GM11168 (cell line): ENCODE results near the gene ETV3L.
"Not testable (repeated sequence)": the region's sequence is repeated elsewhere in the genome, so short reads cannot be mapped to it uniquely, and the experiment has no call there.

Experiments
- in situ Hi-C: fragments of 300-500 bp; cut with MboI; formaldehyde crosslinking; loops from one replicate; pipeline ENCODE4 v1.12.0; 2022; ENCODE audit warnings: low sequenced_read_pairs; ENCODE audit not compliant: unreplicated experiment

ETV3L gene

GRCh38 chr1:157085421-157085820 is 14.2 kb downstream of the ETV3L start:
- in situ Hi-C loops = no loop called here

- in situ Hi-C loops = no loop called here
Observed at GRCh38 chr1:157084720-157085119, 14.9 kb downstream of the ETV3L start.

DNA sequence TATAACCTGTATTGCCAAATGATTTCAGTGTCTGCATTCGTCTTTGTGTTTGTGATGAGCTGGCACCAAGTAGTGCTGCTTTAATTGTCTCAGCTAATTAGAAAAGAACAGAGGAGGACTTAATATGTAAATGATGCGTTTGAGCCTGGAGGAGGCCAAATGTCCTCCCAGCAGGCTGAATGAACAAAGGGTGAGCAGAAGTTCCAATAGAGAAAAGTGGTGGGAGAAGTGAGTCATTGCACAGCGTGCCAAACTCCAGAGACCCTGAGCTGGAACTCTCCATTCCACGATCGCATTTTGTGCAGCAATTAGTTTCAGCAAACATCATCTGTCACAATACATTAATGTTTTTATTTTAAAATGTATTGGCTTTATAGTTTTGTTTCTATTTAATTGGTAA is 17.9 kb downstream of the ETV3L start:
- in situ Hi-C loops = no loop called here

GRCh38 chr1:157080714-157081113 is 18.9 kb downstream of the ETV3L start:
- in situ Hi-C loops = no loop called here

- in situ Hi-C loops = no loop called here
Observed at GRCh38 chr1:157077394-157077793, 22.2 kb downstream of the ETV3L start.

DNA sequence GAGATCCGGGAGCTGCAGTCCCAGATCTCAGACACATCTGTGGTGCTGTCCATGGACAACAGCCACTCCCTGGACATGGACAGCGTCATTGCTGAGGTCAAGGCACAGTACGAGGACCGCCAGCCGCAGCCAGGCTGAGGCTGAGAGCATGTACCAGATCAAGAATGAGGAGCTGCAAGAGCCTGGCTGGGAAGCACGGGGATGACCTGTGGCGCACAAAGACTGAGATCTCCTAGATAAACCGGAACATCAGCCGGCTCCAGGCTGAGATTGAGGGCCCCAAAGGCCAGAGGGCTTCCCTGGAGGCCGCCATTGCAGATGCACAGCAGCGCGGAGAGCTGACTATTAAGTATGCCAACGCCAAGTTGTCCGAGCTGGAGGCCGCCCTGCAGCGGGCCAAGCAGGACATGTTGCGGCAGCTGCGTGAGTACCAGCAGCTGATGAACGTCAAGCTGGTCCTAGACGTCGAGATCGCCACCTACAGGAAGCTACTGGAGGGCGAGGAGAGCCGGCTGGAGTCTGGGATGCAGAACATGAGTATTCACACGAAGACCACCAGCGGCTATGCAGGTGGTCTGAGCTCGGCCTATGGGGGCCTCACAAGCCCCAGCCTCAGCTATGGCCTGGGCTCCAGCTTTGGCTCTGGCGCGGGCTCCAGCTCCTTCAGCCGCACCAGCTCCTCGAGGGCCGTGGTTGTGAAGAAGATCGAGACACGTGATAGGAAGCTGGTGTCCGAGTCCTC is 25.5 kb downstream of the ETV3L start:
- in situ Hi-C loops = no loop called here

GRCh38 chr1:157069601-157070000 is 30.0 kb downstream of the ETV3L start:
- in situ Hi-C loops = no loop called here

- in situ Hi-C loops = not testable (repeated sequence)
Observed at GRCh38 chr1:157059241-157059640, 40.4 kb downstream of the ETV3L start.

- in situ Hi-C loops = no loop called here
Observed at GRCh38 chr1:157056269-157056668, 43.3 kb downstream of the ETV3L start.

- in situ Hi-C loops = not testable (repeated sequence)
Observed at GRCh38 chr1:157055729-157056128, 43.9 kb downstream of the ETV3L start.

DNA sequence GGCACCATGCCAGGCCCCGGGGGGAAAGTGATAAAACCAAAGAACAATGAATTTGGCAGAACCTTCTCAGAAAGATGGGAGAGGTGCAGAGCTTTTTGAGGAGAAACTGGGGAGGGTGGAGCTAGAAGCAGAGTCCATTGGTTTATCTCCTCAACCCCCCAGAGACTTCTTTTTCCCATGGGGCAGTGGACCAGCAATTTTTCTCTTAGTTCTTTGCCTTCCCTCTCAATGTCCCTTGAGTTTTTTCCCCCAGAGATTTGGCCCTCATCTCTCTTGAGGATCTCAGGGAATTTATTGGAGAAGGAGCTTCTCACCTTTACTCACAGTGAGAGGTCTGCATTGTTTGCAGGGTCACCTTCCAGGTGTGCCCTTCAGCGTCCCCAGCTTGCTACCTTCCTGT is 48.8 kb downstream of the ETV3L start:
- in situ Hi-C loops = no loop called here

- in situ Hi-C loops = no loop called here
Observed at GRCh38 chr1:157047062-157047410, 52.6 kb downstream of the ETV3L start.

DNA sequence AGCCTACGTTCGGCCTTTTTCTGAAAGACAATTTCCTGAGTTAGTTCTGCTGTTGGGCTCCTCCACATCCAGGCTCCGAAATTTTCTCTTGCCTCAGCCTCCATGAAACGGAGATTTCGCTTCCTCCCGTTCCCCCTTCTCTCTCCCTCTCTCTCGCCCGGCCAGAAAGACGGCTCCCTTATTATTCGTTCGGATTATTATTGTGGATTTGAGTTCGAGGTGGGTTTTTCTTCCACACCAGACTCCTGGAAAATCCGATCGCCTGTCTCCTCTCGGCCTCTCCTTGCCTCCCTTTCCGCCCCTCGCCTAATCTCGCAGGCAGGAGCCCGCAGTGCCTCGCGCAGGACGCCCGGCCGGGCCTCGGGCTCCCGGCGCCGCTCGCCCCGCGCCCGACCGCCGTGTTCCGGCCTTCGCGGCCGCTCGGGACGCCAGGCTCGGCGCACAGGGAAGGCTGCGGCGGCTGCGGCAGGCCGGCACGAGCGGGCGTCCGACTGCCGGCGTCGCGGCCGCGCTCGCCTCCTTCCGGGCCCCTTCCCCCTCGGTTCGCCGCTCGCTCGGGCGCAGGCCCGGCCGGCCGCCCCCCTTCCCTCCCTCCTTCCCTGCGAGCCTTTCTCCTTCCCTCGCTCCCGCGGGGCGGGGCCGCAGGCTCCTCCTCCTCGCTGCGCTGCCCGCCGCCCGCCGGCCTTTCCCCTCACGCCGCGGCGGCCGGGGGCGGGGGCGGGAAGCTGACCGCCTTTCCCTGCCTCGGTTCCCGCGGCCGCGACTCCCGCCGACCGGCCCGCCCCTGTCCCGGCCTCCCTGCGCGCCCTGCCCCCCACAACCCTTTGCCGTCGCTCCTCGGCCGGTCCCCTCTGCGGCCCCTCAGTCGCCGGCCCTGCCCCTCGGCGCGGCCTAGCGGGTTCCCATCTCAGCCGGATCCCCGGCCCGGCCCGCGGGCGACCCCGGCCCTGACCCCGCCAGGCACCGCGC is 54.1 kb downstream of the ETV3L start, which contains the start of gene ARHGEF11:
TSS of gene ARHGEF11 (minus strand) at position 493 of the 969 bp plus-strand sequence. CDS start 1,412 bp downstream, outside the sequence.
- in situ Hi-C loops = no loop called here

- in situ Hi-C loops = no loop called here
Observed at GRCh38 chr1:157044326-157044725, 55.3 kb downstream of the ETV3L start.

- in situ Hi-C loops = no loop called here
Observed at GRCh38 chr1:157043685-157044084, 55.9 kb downstream of the ETV3L start.

DNA sequence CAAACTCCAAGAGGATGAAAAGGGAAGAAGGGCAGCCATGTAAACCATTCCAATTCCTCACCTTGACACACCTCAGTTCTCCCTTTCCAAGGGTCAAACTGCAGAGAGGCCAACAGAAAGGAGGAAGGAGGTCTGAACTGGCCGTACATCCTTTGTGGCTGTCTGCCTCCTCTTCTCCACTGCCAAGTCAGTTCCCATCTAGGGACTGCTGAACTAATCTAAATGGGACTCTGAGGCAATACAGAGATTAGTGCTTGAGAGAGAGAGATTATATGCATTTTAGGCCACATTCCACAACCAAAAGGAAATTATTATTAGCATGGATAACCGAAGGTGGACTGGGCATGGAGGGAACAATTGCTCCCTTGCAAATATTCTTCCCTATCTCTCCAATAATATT is 56.8 kb downstream of the ETV3L start:
- in situ Hi-C loops = no loop called here
